Hematopoietic multipotent progenitor cell treated with erythropoietin and hydrocortisone succinate and interleukin-3 and kit ligand, for 6 days (in vitro differentiated cells): ENCODE data around the gene SUPT6H.

Experiments
- DNase-seq: peaks from one replicate; pipeline ENCODE4 v3.0.0-alpha.2; 2015

SUPT6H gene

DNA sequence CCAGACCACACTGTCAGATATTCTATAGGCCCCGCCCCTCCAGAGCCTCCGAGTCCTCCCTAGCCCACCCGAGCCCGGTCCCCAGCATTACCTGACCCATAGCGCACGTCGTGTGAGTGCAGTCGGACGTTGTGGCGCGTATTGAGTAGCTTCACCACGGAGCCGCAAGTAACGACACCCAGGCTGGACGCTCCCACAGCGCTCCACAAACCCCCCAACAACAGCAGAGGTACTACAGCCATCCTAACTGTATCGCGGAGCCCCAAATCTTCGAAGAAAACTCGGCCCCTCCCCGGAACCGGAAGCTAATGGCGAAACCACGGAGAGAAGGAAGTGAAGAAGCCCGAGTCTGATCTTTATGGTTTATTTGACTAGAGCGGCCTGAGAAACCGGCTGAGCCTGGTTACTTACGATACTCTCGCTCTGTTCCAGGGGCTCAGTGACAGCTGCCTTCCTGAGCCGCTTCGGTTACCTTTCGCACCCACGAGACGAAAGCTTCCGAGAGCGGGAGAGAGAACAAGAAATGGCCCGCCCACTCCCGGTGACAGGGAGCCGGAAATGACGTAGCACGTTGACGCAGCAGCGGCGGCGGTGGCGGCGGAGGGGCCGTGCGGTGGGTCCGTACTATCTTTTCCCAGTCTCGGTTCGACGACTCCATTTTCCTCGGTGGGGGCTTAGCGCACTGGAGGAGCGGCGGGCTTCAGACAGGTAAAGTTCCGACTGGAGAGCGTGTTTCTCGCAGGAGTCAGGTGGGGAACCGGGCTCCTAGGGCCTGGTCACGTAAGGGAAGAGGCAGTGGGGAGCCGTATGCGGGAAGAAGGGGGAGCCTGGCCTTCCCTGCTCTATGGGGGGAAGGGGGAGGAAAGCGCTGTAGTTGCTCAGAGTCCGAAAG, at the start of gene SUPT6H, which contains the start of gene SDF2:
Gene SUPT6H, plus strand, starts transcription at position 571 of the 892 bp plus-strand sequence. CDS start 11,197 bp downstream, outside the sequence.
Gene SDF2, minus strand, starts transcription at position 272 of the 892 bp plus-strand sequence. Its CDS starts 30 bp downstream, at position 242.
- DNase-seq = peak; percentile 97

DNA sequence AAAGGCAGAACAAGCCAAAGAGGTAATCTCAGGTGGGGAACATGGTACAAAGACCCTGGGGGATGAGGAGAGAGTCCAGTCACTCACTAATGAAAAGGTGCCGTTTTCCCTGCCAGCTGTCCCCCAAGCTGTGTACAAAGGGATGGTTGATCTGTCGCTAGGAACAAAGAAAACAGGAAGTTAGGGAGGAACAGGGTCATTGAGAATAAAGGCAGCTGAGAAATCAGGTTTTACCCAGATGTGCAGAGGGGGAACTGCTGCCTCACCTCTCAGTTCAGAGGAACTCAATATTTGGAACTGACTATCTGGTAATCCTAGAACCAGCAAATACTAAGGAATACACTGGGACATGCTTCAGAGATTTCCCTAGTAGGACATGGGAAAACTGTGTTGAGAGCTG, 49.5 kb upstream of the SUPT6H start:
- DNase-seq = no peak

DNA sequence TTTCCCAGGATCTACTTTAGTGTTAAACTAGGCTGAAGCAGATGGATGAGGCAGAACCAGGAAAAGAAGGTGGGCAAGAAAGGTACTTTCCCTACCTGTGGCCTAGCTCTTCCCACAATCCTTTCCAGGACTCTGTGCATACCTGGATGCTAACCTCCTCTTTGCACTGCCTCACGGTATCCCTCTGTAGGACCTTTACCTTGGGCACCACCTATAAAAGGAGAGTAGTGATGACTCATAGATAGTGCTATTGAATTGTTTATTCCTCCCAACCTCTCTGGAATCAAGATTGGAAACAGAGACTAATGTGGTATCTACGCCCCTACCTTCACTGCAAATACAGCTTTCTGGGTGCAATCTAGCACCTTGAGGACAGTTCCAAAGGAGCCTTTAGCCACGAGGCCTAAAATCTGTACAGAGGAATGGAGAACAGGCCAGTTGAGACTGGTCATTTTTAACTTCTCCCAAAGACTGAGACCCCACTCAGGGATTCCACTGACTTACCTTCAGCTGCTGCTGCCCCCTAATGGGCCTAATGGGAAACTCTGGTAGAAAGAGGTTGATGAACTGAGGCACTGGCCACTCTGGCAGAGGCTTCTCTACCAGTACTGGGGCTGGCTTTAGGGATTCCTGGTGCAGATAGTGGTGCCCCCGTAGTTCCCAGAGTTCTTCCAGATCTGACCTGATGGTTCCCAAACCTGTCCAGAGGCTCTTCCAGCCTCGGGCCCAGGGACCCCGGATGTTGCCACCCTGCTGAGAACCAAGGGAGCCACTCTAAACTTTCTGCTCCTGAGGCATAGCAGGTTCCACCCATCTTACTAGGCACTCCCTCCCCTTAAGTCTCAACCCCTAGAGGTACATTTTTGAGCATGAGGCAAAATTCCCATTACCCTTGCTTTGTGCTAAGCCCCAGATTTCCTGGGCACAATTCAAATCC, 48.8 kb upstream of the SUPT6H start:
- DNase-seq = peak; percentile 55

DNA sequence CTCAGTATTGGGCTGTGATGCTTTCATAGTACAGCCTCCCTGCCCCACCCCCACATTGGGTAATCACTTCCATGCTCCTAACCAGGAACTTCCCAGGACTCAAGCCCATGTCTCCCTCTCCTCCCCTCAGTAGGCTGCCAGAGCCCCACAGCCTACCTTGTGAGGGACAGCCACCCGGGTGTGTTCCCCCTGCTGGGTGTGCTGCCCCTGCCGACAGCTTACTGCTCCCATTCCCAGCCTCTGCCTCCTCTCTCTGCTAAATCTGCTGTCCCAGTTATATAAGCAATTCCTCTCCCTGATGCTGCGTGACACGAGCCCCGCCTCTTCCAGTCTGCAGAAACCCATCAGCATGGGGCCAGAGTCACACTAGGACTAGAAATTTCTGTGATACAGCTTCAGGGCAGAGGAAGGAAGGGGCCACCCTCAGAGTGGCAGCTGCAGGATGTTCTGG, 48.0 kb upstream of the SUPT6H start, which contains the start of gene RSKR:
Gene RSKR, minus strand, starts transcription at position 255 of the 451 bp plus-strand sequence. Its CDS starts 24 bp downstream, at position 231.
- no peak for DNase-seq

GRCh38 chr17:28615260-28615940, 46.6 kb upstream of the SUPT6H start:
- DNase-seq = no peak

- DNase-seq = no peak
Observed at GRCh38 chr17:28616281-28616680, 45.7 kb upstream of the SUPT6H start.

DNA sequence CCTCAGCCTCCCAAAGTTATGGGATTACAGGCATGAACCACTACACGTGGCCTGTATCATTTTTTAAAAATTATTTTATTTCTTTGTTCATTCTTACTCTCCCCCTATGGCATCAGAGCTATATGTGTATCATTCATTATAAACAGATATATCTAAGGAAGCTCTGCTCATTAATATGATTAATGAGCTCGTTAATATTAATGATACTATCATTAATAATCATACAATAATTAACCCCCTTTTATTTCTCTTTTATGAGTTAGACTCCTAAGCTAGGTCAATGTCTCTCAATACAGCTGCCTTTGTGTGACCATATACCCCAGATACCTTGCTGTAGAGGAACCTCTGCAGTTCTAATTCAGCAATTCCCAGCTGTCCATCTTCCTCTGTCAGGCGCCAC, 43.5 kb upstream of the SUPT6H start:
- no peak for DNase-seq

DNA sequence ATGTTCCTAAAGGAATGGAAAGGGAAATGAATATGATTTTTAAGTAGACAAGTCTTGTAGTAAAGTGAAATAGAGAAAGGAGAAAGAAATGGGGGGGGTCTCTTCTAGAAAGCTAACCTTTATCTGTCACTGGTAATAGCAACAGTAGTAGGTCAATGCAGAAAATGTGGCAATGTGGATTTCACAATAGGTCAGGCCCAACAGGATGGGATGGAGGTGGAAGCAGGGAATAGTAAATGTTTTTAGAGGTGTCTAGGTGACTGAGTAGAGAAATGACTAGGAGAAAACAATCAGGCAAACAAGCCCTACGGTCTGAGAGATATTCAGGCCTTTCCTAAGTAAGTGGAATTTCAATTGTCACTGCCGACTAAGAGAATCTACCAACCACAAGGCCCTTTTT, 42.0 kb upstream of the SUPT6H start:
- no peak for DNase-seq

- DNase-seq = no peak
Observed at GRCh38 chr17:28622186-28622585, 39.8 kb upstream of the SUPT6H start.

- no peak for DNase-seq
Observed at GRCh38 chr17:28623696-28624095, 38.3 kb upstream of the SUPT6H start.

DNA sequence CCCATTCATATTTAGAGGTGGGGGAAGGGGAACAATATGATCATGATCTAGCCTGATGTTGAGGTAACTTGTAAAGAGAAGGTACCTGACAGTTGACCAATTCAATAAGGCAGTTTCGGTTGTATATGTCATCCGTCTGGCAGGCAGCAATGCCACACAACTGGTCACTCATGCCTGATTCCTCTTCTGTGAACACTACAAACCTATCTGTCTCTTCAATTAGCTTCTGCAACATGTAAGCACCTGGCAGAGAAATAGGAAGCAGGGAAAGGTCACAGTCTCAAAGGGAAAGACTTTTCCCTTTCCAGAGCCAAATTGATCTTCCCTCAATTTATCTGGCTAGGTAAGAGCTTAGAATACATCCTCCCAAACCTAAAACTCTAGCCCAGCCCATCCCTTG, 37.9 kb upstream of the SUPT6H start:
- DNase-seq = no peak

DNA sequence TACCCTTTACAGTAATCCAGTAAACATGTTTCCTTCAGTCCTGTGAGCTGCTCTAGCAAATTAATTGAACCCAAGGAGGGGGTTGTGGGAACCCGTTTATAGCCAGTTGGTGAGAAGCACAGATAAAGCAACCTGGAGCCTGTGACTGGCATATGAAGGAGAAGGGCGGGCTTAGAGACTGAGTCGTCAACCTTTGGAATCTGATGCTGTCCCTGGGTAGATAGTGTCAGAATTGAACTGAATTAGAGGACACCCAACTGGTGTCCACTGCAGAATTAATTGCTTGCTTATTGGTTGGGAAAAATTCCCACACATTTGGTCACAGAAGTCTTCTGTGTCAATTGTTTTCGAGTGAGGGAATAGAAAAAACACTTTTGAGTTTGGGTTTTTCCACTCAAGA, 35.2 kb upstream of the SUPT6H start:
- DNase-seq = no peak

- DNase-seq = no peak
Observed at GRCh38 chr17:28634206-28634865, 27.7 kb upstream of the SUPT6H start.

DNA sequence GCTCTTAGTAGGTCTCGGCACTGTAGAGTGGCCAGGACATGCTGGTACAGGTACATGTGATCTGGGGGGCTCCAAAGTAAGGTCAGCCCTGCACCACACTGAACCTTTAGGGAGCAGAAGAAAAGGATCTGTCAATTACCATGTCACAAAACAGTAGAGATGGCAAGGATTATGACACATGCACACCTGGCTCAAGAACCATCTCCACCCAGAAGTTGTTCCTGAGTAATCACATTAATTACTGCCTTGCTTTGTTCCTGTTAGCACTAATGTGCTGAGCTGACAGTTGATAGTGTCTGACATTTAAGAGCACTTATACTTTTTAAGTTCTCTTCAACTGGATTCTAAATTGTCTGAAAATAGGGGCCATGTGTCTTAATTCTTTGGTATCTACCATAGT, 26.5 kb upstream of the SUPT6H start:
- no peak for DNase-seq

- no peak for DNase-seq
Observed at GRCh38 chr17:28641579-28641978, 20.4 kb upstream of the SUPT6H start.

GRCh38 chr17:28643983-28644786, 17.8 kb upstream of the SUPT6H start:
- DNase-seq = peak; percentile 90

- peak; percentile 97 for DNase-seq
Observed at GRCh38 chr17:28644787-28645575, 17.0 kb upstream of the SUPT6H start, which contains the start of gene BLTP2. Gene BLTP2 (minus strand): TSS chr17:28645158. CDS start chr17:28645056, 102 bp downstream.

GRCh38 chr17:28645576-28645939, 16.4 kb upstream of the SUPT6H start:
- no peak for DNase-seq

GRCh38 chr17:28646039-28646754, 15.8 kb upstream of the SUPT6H start:
- peak; percentile 4 for DNase-seq

GRCh38 chr17:28648698-28649097, 13.3 kb upstream of the SUPT6H start:
- DNase-seq = no peak
